GM21360 (cell line): ENCODE results near the gene IQSEC1.

ENCODE experiments used
- ATAC-seq: cut with Tn5 transposase; IDR thresholded peaks from one replicate; pipeline ENCODE4 v1.9.1; 2021; ENCODE audit warnings: mild to moderate bottlenecking, moderate library complexity; ENCODE audit not compliant: unreplicated experiment

The IQSEC1 gene

DNA sequence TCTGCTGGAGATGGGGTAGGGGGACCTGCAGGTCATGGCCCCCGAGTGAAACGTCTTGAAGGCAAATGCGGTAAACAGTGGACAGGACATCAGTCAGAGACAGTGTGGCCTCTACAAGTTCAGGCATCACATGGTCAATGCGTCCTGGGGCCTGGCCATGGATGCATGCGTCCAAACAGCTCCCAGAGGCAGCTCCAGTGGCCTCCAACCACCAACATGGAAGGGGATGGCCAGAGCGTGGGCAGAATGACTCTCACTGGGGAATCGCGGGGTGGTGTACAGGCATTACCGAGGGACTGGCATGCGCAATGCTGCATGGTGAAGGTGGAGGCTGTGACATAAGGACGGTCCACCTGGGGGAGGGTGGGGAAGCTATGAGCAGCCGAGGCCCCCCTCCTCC is 35.6 kb upstream of the IQSEC1 start:
- no peak for ATAC-seq

DNA sequence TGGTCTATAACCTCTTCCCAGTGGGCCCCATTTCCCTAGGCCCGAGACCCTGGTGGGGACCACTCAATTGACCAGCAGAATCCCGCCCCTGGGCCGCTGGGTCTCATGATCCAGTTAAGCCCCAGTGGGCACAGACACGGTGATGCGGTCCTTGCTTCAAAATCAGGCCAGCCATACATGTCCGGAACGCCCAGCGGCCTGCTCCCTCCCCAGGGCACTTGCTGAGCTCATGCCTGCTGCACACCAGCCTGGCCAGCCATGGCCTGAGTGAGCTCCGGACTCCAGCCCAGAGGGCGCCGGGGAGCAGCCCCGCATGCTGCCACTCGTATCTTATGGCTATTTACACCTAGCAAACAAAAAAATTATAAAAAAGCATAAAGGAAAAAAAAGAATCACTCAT is 34.4 kb upstream of the IQSEC1 start:
- ATAC-seq: no peak

DNA sequence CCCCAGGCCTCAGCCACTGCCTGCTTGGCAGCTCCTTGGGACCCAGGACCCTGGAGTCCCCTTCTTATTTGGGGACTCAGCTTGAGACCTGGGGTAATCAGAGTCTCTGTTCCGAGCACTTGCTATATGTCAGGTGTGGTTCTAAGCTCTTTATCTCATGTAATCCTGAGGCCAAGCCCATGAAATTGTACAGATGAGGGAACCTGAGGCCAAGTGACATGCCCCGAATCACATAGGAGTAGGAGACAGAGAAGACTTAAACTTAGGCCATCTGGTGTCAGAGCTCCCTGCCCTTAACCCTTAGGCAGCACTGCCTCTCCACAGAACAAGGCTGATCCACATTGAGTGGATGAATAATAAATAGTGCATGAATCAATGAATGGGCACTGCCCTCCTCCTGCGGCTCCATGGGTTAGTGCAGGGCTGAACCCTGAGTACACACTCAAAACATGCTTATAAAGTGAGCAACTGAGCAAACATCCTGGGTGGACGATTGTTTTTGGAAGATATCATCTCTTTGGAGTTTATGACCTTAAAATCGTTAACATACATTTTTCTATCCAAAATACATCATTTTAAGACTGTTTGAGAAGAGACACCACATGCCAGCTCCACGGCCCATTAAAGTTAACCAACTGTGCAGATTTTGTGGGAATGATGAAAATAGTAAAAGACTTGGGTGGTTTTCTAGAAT is 33.2 kb upstream of the IQSEC1 start:
- no peak for ATAC-seq

DNA sequence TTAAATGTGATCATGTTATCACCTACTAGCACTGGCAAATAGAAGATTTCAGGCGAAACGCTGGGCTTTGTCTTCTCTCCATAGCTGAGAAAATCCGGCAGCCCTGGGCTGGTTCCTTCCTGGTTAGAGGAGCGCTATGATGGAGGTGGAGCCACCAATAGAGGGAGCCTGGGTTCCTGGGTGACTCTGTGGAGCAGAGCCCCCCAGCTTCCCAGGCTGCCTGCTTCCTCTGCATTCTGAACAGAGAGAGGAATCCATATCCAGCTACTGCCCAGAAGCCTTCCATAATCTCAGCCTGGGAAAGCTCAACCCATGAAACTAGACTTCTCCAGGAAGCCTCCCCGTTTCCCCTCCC is 32.6 kb upstream of the IQSEC1 start:
- ATAC-seq: no peak

DNA sequence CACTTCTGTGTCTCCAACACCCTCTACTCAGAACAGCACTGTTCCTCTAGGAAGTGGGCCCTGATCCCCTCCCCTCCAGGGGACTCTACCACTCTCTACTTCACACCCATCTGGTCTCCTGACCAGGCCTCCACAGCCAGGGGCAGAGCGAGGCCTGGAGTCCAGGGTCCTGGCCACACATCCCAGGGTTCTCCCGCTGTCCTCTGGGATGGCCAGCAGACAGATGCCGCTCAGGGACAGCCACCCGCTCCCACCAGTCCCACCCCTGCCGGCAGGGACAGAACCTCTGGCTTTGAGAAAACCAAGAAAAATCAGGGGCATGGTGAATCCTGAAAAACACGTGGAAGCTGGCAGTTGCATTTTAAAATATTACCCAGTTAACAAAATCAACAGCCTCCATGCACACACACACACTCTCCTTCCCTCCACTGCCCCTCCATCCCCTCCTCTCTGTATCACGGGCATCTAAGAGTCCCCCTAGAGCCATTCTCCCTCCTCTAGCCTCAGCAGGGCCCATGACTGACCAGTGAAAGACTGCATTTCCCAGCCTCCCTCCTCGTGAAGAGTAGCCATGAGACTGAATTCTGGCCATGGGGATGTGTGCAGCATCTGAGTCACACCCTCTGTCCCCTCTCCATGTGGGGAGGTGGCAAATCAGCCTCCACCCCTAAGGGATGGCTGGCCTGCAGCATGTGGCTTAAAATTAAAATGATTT is 32.1 kb upstream of the IQSEC1 start:
- no peak for ATAC-seq

DNA sequence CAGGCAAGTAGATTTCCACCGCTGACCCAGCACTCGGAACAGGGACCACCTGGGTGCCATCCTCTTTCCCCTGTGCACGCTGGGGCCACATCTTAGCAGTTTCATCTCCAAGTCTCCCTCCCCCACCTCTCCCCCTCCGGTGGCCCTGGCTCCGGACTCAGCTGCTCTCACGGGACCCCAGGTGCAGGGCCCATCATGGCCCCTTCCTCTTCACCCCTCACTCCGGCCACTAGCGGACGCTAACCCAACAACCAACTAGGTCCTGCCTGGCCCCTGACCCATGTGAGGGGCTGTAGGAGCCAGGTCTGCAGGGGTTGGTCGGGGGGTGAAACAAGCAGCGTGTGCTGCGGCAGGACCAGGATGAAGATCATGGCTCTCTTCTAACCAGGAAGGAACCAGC is 31.3 kb upstream of the IQSEC1 start:
- no peak for ATAC-seq

DNA sequence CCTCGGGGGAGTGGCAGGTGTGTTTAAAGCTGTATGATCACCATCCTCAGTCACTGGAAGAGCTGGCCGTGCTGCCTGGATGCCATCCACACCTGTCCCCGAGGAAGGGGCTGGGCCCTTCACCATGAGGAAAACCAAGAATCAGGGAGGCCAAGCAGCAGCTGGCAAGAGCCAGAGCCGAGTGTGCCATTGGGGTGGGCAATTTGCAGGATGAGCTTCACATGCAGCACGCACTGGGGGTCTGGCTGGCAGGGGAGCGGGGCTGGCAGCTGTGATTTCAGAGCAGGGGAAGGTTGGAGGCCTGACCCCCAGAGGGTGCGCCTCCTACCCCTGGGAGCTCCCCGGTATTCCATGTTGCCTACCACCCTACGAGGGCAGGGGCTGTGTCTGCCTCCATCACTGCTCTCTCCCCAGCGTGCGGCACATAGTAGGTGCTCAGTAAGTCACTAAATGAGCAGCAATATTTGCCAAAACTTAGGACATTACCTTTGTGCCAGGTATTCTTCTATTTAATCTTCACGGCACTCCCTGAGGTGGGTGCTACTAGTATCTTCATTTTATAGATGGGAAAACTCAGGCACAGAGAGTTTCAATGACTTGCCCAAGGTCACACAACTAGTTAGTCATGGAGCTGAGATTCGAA is 30.3 kb upstream of the IQSEC1 start:
- no peak for ATAC-seq

DNA sequence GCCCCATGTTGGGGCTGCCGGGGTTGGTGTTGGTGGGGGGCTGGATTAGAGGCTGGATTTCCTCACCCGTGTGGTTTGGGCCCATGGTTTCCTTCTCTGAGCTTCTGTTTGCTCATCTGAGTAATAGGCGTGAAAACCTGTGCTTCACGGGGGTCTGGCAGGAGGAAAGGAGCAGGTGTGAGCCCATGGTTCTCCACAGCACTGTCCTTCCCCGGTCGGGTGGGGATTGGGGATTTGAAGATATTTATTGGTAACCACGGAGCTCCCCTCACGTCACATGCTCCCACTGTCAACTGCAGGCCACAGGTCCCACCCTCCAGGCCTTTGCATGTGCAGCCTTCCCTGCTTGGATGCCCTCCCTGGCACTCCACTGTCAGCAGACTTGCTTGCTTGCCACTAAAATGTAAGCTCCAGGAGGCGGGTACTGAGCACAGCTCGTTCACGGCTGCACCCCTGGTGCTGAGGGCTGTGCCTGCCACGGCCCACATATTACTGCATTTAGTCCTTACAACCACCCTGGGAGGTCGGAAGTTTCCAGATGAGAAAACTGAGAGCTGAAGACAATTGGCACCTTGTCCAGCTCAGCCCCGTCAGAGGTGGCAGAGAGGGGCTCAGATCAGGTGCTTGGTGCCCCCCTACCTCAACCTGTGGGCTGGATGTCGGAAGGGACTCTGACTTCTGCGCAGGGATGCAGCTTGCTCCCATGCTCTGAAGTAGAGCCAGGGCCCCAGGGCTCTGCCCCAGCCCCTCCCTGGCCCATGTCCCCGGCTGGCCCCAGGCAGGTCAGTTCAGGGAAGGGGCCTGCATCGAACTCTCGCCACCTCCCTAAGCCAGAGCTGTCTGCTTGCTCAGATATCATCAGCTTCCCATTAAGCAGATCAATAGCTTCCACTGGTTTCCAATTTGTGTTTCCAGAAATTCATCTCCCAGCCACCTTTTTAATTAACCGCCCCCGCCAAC is 29.4 kb upstream of the IQSEC1 start:
- no peak for ATAC-seq

DNA sequence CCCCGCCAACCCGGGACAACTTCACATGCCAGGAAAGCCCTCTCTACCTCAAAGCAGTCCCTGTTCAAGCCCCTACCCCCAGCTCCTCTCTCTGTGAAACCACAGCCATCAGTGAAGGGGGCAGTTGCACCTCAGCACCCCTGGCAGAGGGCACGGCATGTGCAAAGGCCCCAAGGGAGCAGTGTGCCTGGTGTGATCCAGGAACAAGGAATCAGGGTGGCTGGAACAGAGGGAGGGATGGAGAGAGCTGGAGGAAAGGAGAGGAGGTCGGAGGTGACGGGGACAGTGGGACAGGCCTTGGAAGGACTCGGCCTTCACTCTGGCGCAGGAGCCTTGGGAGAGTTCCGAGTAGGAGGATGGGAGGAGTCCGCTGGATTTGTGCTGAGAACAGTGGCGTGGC is 26.5 kb upstream of the IQSEC1 start:
- ATAC-seq: no peak

DNA sequence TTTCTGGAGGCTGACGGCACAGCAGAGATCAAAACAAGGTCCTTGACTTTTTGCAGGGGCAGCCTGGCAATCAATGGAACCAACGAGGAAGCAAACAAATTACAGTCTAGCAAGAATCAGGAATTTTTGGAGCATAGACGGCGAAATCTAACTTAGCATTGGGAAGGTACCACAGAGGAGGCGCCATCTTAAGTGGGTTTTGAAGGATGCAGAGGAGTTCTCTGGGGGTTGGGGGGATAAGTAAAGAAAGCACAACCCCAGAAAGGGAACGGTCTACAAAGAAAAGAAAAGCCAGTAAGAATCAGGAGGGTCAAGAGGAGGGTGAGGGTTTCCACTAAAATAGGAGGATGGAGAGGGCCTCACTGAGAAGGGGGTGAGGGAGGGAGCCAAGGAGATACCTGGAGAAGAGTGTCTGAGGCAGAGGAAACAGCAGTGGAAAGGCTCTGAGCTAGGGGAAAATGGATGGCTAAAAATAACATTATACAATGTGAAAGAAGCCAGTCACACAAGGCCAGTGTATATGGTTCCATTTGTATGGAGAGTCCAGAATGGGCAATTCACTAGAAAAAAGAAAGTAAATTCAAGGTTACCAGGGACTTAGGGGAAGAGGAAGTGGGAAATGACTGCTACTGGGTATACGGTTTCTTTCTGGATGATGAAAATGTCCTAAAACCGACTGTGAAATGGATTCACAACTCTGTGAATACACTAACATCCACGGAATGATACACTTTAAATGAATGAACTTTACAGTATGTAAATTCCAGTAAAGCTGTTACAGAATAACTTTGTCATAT is 25.2 kb upstream of the IQSEC1 start:
- ATAC-seq: no peak

DNA sequence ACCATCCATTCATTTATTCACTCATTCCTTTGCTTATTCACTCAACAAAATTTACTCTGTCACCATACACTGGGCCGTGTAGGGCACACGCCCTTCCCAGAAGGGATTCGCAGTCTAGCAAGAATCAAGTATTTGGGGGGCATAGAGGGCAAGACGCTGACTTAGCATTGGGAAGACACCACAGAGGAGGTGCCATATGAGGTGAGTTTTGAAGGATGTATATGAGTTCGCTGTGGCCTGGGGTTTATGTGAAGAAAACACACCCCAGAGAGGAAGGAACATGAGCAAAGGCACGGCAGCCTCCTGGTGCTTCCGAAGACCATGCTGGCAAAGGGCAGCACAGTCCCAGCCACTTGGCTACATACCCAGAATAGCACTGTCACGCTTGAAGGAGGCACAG is 23.1 kb upstream of the IQSEC1 start:
- ATAC-seq: no peak

DNA sequence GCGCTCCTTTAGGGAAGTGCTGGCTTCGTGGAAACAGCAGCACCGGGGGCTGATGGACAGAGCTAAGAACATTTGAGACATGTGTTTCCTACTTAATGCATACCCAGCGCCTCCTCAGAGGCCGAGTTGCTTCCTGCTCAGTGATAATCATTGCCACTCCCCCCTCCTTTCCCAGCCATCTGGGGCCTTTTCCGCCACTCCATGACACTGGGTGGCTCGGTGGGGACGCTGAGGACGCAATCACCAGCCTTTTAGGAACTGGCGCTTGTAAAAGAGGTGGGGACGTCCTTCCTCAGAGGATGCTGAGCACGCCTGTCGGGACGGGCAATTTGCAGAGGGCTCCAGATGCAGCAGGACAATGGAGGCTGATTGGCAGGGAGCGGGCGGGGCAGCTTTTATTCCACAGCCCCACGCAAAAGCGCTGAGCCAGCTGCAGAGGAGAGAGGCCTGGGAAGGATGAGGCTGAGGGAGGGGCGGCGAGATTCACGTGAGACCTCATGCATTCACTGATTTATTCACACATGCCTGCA is 22.2 kb upstream of the IQSEC1 start:
- ATAC-seq: no peak

DNA sequence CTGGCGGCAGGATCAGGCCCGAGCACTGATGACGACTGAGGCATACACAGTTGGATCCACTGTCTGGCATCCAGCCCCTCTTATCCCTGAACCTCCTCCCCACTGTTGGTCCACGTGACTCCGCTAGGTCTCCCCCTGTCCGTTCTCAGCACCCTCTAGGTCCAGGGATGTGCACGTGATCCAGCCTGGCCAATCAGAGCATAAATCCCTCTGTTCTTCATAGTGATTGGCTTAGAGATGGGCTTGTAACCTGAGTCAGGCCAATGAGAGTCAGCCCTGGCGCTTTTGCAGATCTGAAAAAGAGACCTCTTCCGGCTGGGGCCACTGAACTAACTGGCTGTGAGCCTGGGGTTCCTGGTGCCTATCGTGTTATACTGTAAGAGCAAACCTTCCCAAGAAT is 20.5 kb upstream of the IQSEC1 start:
- ATAC-seq: no peak

DNA sequence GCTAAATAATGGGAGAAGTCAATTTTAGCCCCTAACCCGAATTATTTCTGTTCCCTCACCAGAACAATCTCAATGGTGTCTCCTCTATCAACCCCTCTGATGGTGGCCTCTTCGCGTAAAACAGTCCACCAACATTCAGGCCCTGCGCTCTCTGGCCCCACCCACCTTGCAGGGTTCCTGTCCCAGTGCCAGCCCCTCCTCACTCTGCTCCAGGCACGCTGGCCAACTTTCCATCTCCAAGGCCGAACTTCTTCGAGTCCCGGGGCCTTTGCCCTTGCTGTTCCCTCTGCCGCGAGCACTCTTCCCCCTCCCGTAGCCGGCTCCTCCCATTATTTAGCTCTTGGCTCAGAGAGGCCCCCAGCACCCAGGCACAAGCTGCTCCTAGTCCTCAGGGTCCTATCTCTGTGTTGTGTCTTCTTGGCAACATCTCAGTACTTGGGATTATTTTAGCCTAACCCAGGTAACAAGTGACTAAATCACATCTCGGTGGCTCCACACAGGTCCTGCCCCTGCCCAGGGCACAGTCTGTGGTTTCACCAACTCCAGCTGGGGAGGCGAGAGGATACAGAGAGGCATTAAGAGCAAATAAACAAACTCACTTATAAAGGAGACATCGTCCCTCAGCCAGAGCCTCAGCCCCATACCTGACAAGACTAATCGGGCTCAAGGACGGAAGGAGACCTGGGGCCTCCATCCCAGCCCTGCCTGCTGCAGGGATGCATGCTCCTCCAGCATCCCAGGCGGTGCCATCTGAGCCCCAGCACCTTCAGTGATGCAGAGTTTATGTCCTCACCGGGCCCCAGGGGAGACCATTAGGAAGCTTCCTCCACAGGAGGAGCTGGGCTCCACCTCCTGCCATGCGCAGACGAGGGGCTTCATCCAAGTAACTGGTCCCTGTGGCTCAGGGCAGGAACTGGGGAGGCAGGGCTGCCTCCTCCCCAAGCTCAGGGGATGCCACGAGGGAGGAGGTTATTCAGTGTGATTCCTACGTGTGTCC is 19.7 kb upstream of the IQSEC1 start:
- ATAC-seq: no peak

DNA sequence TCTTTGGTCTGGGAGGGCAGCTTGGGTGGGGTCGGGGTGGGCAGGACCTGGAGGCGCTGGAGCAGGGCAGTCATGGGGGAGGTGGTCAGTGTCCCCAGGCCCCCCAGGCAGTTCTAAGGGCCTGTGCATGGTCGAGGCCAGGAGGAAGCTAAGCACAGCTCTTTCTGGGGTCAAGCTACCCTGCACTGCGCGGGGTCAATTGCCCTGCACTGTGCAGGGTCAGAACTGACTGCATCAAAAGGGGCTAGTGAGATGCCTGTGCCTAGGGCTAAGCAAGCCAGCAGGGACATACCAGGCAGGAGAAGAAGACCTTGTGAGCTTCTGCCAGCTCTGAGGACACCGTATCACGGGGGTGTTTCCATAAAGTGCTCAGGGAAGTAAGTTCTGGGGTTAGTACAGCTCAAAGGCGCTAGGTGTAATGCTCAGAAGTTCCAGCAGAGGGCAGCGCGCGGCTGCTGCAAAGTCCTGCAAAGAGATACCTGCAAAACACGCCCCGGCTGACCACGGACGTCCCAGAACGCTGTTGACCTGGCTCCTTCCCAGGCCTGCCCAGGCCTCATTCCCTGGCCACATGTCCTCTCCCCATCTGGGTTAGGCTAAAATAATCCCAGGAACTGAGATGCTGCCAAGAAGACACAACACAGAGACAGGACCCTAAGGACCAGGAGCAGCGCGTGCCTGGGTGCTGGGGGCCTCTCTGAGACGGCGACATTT is 18.8 kb upstream of the IQSEC1 start:
- ATAC-seq: peak; percentile 41

DNA sequence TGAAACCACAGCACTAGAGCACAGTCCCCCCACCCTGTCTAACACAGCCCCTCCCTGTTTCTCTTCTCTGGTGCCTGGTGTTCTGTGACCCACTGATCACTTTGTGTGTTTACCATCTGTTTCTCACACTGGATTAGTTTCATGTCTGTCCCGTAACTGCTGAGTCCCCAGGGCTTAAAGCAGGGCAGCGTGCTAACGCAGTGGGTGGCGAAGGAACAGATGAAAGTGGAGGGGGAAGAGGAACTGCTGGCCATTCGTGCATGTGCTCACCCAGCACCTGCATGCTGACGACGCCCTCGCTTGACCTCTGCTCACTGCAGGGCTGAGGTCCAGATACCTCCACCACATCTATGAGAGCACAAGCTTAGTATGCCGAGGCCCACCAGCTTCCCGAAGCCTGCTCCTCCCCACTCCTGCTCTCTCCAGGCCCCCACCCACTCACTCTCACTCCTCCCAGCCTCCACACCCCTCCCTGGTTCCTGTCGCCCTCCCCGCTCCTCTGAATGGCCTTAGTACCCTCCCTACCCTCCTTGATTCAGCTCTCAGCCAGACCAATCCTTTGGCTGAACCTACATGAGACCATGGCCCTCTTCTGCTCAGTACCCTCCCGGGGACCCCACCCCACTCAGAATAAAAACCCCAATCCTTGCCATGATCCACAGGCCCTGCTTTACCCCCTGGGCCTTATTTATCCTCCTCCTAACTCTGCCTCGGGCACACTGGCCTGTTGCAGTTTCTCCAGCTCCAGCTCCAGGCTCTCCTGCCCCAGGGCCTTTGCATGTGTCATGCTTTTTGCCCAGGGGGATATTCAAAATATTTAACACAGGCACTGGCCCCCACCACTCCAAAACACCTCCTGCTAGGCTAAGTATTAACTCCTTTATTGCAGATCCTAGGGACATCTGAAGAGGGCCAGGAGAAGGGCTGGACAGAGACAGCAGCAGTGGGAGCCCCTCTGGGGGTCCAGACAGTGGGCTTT is 15.1 kb upstream of the IQSEC1 start:
- peak; percentile 44 for ATAC-seq

DNA sequence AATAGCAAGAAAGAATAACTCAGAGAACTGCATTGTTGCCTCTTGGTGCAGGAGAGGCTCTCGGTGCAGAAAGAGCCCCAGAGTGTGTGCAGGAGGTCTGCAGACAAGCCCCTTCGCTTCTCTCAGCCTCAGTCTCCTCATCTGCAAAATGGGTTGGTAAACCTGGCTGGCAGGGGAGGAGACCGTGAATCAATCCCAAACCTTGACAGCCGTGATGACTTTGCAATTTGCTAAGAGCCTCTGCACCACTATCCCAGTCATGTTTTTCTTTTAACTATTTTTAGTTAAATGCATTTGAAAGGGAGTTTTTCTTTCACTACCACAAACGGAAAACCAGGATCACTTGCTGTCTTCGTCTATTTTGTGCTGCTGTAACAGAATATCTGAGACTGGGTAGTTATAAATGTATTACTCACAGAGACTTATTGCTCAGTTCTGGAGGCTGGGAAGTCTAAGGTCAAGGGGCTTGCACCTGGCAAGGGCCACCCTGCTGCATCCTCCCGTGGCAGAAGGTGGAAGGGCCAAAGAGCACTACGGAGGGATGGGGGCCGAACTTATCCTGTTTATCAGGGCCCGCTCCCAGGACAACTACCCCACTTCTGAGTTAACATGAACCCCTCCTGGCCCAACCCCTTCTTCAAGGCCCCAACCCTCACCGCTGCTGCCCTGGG is 14.2 kb upstream of the IQSEC1 start:
- no peak for ATAC-seq
